Activated T-helper 1 cell treated with anti-CD3 and anti-CD28 coated beads, Interleukin-2, amount 50 U/mL, for 16 hours (primary cell): ENCODE results near the gene P2RY14.

Experiments used
- DNase-seq, 2 donors: peaks; one replicate each; pipeline ENCODE4 v3.0.0-alpha.2; 2020; ENCODE audit warnings: low read depth in 1 of 2, low spot score in 1 of 2

P2RY14 gene

GRCh38 chr3:151278230-151278629 is at the start of gene P2RY14:
Gene P2RY14 (minus strand): TSS chr3:151278542. CDS start chr3:151214316, 64,226 bp downstream.
- DNase-seq = no peak

- no peak for DNase-seq
These were observed 49.3 kb upstream of the P2RY14 start for GRCh38 chr3:151327571-151328198.

GRCh38 chr3:151322511-151322910 is 44.2 kb upstream of the P2RY14 start:
- DNase-seq = no peak

DNA sequence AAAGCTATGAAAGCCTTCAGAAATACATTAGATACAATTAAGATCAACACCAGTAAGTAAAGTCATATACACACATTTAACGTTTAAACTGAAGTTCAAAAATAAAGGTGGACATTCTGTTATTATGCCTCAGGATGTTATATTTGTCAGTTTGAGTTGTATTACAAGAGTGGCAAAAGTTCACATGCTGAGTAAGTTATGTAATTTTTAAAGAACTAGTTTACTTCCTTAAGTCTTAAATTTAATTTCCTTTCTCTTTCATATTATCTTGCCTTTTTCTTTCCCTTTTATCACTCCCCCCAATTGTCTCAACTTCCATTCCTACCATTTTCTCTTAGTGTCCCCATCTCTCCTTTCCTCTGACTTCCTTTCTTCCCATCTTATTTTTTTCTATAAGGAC is 43.2 kb upstream of the P2RY14 start:
- no peak for DNase-seq

GRCh38 chr3:151320131-151320530 is 41.8 kb upstream of the P2RY14 start:
- no peak for DNase-seq

- no peak for DNase-seq
These were observed 41.3 kb upstream of the P2RY14 start for GRCh38 chr3:151319628-151320027.

GRCh38 chr3:151318991-151319390 is 40.6 kb upstream of the P2RY14 start:
- no peak for DNase-seq

DNA sequence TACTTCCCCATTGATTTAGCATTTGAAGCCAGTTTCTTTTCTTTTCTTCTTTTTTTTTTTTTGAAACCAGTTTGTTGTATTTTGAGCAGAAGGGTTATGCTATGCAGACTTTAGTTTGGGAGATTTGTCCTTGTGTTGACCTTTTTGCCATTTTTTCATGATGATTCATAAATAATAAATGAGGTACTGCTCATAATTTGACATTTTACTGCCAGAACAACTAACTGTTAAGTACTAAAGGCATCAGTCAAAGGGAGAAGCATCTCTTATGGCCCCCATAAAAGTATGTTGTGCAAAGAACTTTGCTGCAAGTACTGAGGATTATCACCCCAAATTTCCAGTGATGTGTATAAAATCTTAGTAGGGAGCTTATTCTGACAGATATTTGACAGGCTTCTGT is 40.0 kb upstream of the P2RY14 start:
- DNase-seq = no peak

DNA sequence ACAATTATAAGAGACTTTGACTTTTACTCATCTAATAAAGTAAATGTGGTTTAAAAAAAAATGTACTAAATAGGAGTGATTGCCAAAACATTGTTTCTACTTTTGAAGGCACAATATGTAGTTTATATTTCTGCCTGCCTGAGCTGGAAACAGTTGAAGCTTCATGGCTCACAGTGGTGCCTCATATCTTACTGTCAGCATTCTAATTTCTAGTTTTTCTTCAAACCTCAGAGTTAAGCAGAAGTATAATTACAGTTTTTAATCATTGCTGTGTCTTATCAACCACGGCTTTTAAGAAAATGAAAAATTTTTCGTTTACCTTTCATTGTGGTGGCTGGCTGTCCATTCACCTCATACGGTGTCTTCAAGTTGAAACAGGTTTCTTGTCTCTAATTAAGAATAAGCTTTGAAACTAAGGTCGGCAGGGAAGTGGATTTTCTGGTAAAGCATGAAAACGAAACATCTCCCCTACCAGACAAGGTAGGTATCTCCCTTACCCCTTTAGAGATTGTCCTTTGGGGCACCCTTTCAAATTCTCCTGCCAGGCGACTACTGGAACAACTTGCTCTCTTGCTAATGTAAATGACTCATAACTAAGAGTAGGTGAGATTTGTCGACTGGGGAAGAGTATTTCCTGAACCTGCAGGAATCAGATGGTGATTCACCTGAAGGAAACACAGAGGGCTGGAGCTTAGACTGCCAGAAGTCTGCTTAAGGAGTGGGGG is 38.1 kb upstream of the P2RY14 start, which contains the start of gene GPR87:
TSS of gene GPR87 (minus strand) at position 554 of the 725 bp plus-strand sequence. CDS start 16,720 bp downstream, outside the sequence.
- DNase-seq = no peak

- DNase-seq = no peak
These were observed 37.5 kb upstream of the P2RY14 start for GRCh38 chr3:151315846-151316245.

DNA sequence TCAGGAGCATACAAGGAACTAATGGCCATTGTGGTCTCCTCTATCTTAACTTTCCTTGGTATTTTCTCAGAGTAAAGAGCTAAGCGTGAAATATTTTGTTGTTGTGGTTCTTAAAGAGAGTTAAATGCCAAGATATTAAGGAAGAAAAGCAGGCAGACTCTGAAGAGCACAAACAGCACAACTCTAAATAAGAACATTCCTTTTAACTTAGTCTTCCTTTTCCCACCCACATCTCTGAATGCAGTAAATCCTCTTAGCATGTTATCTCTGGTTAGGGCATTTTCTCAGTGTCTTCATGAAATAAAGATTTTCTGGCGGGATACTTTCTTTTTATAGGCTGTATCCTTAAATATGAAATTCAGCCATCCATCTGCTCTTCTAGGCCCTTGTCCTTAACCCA is 36.8 kb upstream of the P2RY14 start:
- DNase-seq = no peak

GRCh38 chr3:151314593-151314992 is 36.3 kb upstream of the P2RY14 start:
- no peak for DNase-seq

DNA sequence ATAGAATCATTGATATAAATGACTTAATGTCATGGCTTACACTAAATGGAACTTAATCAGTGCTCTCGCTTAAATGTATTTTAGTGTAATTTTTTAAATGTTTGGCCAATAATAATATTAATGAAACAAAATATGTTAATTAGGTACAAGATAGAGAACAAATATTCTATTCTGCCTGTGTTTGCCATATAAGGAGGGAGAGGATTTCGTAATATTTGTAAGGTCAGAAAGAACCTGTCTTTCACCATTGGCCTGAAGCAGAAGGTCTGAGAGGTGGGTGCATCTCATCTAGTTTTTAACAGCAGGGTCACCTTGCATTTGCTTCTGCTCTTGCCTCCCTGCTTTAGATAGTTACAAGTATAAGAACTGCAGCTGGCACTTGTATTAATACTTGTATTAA is 35.8 kb upstream of the P2RY14 start:
- no peak for DNase-seq

- no peak for DNase-seq
These were observed 34.6 kb upstream of the P2RY14 start for GRCh38 chr3:151312972-151313371.

- DNase-seq = no peak
These were observed 31.2 kb upstream of the P2RY14 start for GRCh38 chr3:151309566-151309965.

DNA sequence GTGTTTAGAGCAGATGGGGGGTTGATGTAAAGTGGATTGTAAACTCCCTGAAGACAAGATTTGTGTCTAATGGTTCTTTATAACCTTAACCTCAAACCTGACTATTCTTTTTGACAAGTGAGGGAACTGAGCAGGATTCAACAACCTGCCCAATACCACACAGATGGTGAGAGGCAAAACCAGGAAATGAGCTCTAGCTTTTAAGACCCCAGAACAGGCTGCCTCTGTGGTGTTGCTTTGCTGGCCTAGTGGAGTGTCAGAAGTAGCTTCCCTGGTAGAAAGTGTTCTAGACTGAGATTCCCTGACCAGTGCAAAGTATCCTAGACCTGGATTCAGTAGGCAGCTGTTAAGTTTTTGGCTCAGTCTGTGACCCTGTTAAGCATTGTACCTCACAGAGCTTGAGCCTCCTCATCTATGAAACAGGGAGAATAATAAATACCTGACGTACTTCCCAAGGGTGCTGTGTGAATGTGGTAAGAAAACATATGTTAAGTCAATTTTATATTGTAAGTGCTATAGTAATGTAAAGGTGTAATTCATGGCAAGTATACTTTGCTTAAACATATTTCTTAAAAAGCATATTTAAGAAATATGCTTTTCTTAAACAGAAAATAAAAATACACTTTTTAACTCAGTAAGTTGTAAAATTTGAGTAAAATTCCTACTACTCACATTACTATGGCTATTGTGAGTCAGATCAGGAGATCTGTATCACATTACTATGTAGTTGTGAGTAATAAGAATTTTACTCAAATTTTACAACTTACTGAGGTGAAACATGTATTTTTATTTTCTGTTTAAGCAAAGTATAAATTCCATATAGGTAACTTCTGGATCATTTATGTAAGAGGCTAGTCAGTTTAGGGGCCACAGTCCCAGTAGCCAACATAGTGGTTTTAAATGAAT is 29.5 kb upstream of the P2RY14 start:
- no peak for DNase-seq

DNA sequence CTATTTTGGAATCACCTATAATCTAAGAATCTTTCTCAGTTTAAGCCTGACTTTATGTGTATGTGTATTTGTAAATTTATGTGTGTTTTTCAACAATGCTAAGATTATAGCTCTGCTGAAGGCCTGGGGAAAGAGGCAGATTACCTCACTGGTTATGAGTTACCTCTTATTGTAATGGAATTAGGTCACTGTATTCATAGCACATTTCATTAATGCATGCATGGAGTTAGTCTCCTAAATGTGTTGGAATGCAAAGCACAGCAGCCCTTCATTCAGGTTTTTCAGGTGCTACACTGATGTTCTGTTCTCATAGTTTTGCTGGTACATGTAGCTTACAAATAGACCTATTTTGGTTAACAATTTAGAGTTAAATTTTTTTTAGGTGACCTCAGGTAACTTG is 28.8 kb upstream of the P2RY14 start:
- DNase-seq = no peak

DNA sequence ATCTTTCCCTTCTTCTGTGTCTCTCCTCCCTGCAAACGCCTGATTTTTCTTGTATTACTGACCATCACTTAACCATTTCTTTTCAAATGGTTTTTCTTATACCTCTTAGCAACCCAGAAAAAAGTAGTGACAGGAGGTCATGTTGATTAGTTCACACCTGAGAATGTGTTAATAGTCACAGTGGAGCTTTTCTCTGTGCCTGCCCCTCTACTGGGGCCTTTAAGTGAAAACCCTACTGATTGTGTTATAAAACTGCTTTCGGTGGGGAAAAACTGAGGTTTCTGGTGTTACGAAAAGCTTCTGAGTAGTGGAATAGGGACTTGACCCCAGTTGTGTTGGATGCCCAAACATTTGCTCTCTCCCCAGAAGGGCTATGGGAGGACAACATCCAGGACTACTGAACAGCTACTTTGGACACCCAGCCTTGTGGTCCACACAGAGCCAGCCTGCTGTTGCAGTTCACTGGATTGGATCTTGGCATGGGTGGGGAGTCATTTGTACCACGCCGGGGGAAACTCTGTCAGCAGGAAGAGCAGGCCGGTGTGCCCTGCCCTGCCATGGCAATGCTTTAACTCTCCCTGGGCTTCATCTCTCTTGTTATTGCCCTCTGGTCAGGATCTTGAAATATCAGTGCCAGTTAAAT is 27.9 kb upstream of the P2RY14 start:
- no peak for DNase-seq

- no peak for DNase-seq
These were observed 27.4 kb upstream of the P2RY14 start for GRCh38 chr3:151305775-151306151.

GRCh38 chr3:151305060-151305774 is 26.9 kb upstream of the P2RY14 start:
- DNase-seq = no peak

DNA sequence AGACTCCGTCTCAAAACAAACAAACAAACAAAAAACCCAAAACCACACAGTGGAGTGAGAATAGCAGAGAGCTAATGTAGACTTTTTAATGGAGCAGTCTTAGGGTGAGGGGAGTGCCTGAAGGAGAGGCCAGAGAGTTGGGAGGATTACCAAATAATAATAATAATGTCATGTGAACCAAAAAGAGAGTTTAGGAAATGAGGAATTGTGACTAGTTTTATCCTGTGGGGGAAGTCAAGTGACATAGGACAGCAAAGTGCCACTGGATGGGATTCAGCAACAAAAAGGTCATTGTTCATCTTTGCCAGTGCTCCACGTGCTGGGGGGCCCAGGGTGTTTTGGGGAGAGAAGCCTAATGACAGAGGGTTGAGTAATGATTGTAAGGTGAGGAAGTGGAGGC is 25.4 kb upstream of the P2RY14 start:
- no peak for DNase-seq
